ENCODE results near the gene CENPK.

GRCh38 chr5:65525726-65526125, 37.2 kb downstream of the CENPK start:
- TF ChIP-seq CTCF (conservative IDR thresholded peaks at IDR 0.05; ENCODE audit: low read depth, low read length) (no peak), EZH2 (IDR thresholded peaks at IDR 0.05; ENCODE audit: borderline replicate concordance, low read depth, low read length, poor library complexity, severe bottlenecking) (no peak)
